GM12872 (cell line): ENCODE measurements around the gene AGFG2.

Experiments used
- TF ChIP-seq, protein P1 (sequence below): IDR thresholded peaks from 3 replicates; pipeline ENCODE4 v1.5.1; 2011; ENCODE audit warnings: low read depth, mild to moderate bottlenecking, low read length, moderate library complexity; ENCODE audit not compliant: insufficient read depth

AGFG2 gene

DNA sequence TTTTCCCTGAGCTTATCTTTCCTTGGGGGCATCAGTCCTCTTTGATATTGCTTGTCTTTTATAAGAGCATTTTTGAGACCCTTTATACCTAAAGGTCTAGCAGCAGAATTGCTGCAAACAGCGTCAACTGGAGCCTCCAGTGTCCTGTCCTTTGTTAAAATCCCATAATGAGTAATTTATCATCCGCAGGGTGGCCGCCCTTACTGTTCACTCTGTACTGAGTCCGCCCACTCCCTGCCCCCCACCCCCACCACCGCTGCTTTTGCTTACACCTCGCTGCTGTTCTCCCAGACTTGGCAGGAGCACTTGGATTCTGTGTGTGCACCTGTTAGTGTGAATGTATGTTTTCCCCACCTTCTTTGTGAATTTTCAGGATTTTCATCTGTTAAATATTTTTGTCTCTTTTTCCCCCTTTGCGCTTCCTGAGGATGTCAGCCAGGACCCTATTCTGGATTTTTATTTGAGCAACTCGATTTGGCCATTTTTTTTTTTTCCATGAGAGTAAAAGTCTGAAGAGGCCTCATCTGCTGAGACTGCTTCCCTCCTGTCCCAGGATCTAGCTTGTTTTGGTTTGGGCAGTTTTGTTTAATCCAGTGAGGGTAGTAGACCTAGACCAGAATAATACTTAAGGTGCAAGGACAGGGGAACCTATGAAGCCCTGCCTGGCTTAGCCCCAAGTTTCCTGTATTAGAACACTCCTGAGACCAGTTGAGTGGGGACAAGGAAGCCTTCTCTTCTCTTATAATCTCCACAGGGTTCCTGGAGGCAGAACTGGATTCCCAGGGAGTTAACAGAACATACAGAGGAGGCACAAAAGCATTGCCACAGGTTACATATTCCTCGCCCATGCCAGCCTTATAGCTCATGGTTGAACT lies 8.2 kb downstream of the AGFG2 start:
- TF ChIP-seq, protein P1, sequence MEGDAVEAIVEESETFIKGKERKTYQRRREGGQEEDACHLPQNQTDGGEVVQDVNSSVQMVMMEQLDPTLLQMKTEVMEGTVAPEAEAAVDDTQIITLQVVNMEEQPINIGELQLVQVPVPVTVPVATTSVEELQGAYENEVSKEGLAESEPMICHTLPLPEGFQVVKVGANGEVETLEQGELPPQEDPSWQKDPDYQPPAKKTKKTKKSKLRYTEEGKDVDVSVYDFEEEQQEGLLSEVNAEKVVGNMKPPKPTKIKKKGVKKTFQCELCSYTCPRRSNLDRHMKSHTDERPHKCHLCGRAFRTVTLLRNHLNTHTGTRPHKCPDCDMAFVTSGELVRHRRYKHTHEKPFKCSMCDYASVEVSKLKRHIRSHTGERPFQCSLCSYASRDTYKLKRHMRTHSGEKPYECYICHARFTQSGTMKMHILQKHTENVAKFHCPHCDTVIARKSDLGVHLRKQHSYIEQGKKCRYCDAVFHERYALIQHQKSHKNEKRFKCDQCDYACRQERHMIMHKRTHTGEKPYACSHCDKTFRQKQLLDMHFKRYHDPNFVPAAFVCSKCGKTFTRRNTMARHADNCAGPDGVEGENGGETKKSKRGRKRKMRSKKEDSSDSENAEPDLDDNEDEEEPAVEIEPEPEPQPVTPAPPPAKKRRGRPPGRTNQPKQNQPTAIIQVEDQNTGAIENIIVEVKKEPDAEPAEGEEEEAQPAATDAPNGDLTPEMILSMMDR: no peak

DNA sequence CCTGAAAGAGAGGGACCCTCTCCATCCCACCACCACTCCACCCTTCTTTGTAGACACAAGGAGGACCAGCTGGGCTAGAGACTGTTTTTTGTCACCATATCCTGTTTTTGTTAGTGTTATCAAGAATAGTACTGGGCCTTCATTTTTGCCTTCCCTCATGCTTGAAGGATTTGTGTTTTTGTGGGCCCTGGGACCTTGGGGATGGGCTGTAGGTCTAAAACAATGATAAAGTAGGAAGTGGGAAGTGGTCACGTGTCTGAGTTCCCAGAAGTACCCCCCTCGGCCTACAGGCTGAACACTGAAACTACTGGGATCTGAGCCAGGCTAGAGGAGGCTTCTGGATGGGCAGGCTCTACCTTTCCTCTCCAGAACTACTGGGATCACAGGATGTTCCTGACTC lies 8.9 kb downstream of the AGFG2 start:
- TF ChIP-seq, protein P1: no peak

DNA sequence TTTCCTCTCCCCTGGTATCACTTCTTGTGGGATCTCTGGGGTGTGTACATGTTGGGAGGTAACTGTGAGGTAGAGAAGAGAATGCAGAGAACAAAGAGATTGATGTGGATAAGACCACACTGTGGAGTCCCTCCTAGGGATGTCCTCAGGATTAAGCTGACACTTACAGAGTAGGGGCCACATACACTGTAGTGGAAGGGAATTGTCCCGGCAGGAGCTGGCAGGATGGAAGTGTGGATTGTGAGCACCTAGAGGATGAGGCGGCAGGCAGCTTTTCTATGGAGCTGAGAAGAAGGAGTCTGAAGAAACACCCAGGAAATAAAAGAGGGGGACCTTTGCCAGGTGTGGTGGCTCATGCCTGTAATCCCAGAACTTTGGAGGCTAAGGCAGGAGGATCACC lies 13.5 kb downstream of the AGFG2 start:
- TF ChIP-seq, protein P1: no peak

DNA sequence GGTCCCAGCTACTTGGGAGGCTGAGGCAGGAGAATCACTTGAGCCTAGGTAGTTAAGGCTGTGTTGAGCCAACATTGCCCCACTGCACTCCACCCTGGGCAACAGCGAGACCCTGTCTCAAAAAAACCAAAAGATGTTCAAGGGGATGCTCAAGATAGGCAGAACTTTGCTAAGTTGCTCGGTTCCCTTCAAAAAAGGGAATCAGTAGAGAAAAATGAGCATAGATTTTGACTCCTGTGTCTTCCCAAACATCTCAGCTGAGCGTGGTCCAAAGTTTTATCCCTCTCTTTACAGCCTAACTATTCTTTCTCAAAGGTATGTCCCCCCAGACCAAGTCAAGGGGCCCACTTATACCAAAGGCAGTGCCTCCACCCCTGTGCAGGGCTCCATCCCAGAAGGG lies 14.0 kb downstream of the AGFG2 start:
- TF ChIP-seq, protein P1: no peak

DNA sequence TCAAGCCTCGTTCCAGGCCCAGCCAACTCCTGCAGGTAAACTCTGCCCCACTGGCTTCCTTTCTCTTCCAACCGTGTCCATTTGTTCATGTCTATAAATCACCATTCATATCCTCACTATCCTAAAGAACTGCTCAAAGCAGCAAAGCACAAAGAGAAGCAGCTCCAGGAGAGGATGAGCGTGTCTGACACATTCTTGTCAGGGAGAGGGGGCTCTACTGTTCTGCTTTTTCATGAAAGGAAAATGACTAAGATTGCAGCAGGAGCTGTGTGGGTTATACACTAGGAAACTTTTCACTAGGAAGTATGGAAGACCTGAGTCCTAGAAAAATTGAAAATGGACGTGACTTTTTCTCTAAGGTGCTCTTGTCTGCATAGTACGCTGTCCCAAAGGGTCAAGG lies 16.7 kb downstream of the AGFG2 start:
- TF ChIP-seq, protein P1: no peak

DNA sequence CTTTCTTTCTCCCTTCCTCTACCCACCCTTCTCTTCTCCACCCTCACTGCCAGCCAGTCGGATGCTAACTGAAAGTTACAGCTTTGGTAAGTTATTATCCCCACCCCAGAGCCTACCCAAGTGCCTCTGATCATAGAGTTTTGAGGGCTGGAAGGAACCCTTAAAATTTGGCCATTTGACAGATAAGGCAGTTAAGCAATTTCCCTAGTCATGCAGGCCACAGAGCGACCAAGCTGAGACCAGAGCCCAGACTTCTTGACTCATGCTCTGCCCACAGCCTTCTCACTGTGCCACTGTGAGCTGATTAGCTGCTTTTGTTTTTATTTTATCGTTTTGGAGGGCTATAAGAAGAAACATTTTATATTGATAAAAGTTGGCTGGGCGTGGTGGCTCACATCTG lies 17.5 kb downstream of the AGFG2 start:
- TF ChIP-seq, protein P1: no peak

DNA sequence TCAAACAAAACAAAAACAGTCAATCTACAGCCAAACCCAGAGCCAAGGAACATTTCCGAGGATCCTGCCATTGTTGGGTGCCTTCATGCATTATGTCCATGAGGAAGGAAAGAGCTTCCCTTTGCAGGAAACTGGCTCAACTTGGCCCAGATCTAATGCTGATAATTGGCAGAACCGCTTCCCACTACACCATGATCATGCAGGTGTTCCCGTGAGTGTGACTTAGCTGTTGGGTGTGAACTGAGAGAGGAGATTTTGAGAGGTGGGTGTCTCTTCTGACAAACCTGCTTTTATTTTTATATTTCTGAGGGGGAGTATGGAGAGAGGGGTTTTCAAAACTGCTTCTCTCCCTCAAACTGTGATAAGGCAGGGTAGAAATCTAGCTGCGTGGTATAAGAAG lies 20.1 kb downstream of the AGFG2 start:
- TF ChIP-seq, protein P1: no peak
